Nephron progenitor cell (in vitro differentiated cells): ENCODE results near the gene MAP3K5.

Experiments
- DNase-seq: peaks from one replicate; pipeline ENCODE4 v3.0.0; 2021
- H3K27ac Mint-ChIP-seq: 2 replicates; pipeline ENCODE4 v1.8.0; 2021; ENCODE audit warnings: mild to moderate bottlenecking, moderate library complexity, mixed read lengths
- H3K27me3 Mint-ChIP-seq: 2 replicates; pipeline ENCODE4 v1.8.0; 2021; ENCODE audit warnings: mild to moderate bottlenecking, low read depth, mixed read lengths; ENCODE audit not compliant: poor library complexity
- H3K36me3 Mint-ChIP-seq: 2 replicates; pipeline ENCODE4 v1.8.0; 2021; ENCODE audit warnings: low read depth, mixed read lengths
- H3K4me1 Mint-ChIP-seq: 2 replicates; pipeline ENCODE4 v1.8.0; 2021; ENCODE audit warnings: mixed read lengths
- H3K4me3 Mint-ChIP-seq: 2 replicates; pipeline ENCODE4 v1.8.0; 2021; ENCODE audit warnings: mild to moderate bottlenecking, moderate library complexity, mixed read lengths
- H3K9me3 Mint-ChIP-seq: 2 replicates; pipeline ENCODE4 v1.8.0; 2021; ENCODE audit warnings: mild to moderate bottlenecking, moderate library complexity, mixed read lengths
- CTCF ChIP-seq: fragments of 200-600 bp; sonication (generic); IDR thresholded peaks from 2 replicates; pipeline ENCODE4 v1.5.0; 2021; ENCODE audit warnings: antibody characterized with exemption

MAP3K5 gene

GRCh38 chr6:136725124-136725523, 67.2 kb downstream of the MAP3K5 start:
- no peaks in the 10 kb centered on the region for H3K36me3 Mint-ChIP-seq
- H3K4me3 Mint-ChIP-seq, result no peak overlapping the region
- no peak overlapping the region for H3K27ac Mint-ChIP-seq
- no peak for TF ChIP-seq CTCF
- no peak for DNase-seq
- H3K4me1 Mint-ChIP-seq, result peaks cover 14% of the 10 kb centered on the region
- peaks cover 7% of the 10 kb centered on the region for H3K9me3 Mint-ChIP-seq
- peaks cover 3% of the 10 kb centered on the region for H3K27me3 Mint-ChIP-seq

GRCh38 chr6:136723780-136724179, 68.5 kb downstream of the MAP3K5 start:
- H3K9me3 Mint-ChIP-seq, result peaks cover 7% of the 10 kb centered on the region
- H3K27ac Mint-ChIP-seq, result no peak overlapping the region
- H3K36me3 Mint-ChIP-seq, result no peaks in the 10 kb centered on the region
- no peak for DNase-seq
- H3K27me3 Mint-ChIP-seq, result peaks cover 5% of the 10 kb centered on the region
- H3K4me3 Mint-ChIP-seq, result no peak overlapping the region
- H3K4me1 Mint-ChIP-seq, result peaks cover 11% of the 10 kb centered on the region
- TF ChIP-seq CTCF, result no peak

- H3K4me3 Mint-ChIP-seq, result no peak overlapping the region
- peaks cover 7% of the 10 kb centered on the region for H3K4me1 Mint-ChIP-seq
- no peak for DNase-seq
- no peak for TF ChIP-seq CTCF
- no peak overlapping the region for H3K27ac Mint-ChIP-seq
- H3K36me3 Mint-ChIP-seq, result no peaks in the 10 kb centered on the region
- H3K9me3 Mint-ChIP-seq, result peaks cover 7% of the 10 kb centered on the region
- peaks cover 4% of the 10 kb centered on the region for H3K27me3 Mint-ChIP-seq
Measured at GRCh38 chr6:136721467-136721866, 70.8 kb downstream of the MAP3K5 start.

GRCh38 chr6:136720045-136720770, 72.1 kb downstream of the MAP3K5 start:
- Mint-ChIP-seq H3K27me3 (peaks cover 4% of the 10 kb centered on the region), H3K36me3 (no peaks in the 10 kb centered on the region), H3K4me3 (no peak overlapping the region), H3K4me1 (peaks cover 7% of the 10 kb centered on the region), H3K27ac (no peak overlapping the region), H3K9me3 (peaks cover 7% of the 10 kb centered on the region)
- no peak for DNase-seq
- TF ChIP-seq CTCF, result no peak

- Mint-ChIP-seq H3K4me1 (peaks cover 7% of the 10 kb centered on the region), H3K27ac (no peak overlapping the region), H3K27me3 (peaks cover 4% of the 10 kb centered on the region), H3K9me3 (peaks cover 7% of the 10 kb centered on the region), H3K4me3 (no peak overlapping the region), H3K36me3 (no peaks in the 10 kb centered on the region)
- DNase-seq, result no peak
- no peak for TF ChIP-seq CTCF
Measured at GRCh38 chr6:136719280-136720044, 72.8 kb downstream of the MAP3K5 start.

GRCh38 chr6:136718476-136718875, 73.8 kb downstream of the MAP3K5 start:
- no peak for TF ChIP-seq CTCF
- Mint-ChIP-seq H3K4me3 (no peak overlapping the region), H3K4me1 (peaks cover 2% of the 10 kb centered on the region), H3K9me3 (peaks cover 7% of the 10 kb centered on the region), H3K36me3 (no peaks in the 10 kb centered on the region), H3K27me3 (peaks cover 4% of the 10 kb centered on the region), H3K27ac (no peak overlapping the region)
- no peak for DNase-seq
